ENCODE data around the gene TXNRD1. TPM values are rescaled to one million over a fixed set of nuclear protein-coding genes. Genes with fewer than 3 reads are reported as not detected.

Gene TXNRD1
- total RNA-seq, 2 experiments from 2014 or later, result 87.9 to 89.0 TPM

GRCh38 chr12:104306943-104307654 lies 91.5 kb downstream of the TXNRD1 start:
- peaks cover 47% of the 10 kb centered on the region for H3K36me3 Mint-ChIP-seq (ENCODE audit: low read depth)
- no peaks in the 10 kb centered on the region for H3K9me3 Mint-ChIP-seq
- intact Hi-C loops (cut with micrococcal nuclease), result no loop called here
- CTCF ChIA-PET, result no interaction called here
- H3K4me3 Mint-ChIP-seq, result no peak overlapping the region
- ATAC-seq, result no peak
- POLR2A ChIA-PET, result interaction anchor here (0.7 kb wide), 1 partner anchor 798 kb away, joined by 3 read pairs; no protein-coding TSS in a partner anchor
- no peak for DNase-seq
- no peaks in the 10 kb centered on the region for H3K27me3 Mint-ChIP-seq
- peaks cover 50% of the 10 kb centered on the region for H3K4me1 Mint-ChIP-seq (ENCODE audit: low read depth)
- no peak overlapping the region for H3K27ac Mint-ChIP-seq
- no peak for TF ChIP-seq CTCF (IDR thresholded peaks at IDR 0.05)

- Mint-ChIP-seq H3K36me3 (ENCODE audit: low read depth) (peaks cover 48% of the 10 kb centered on the region), H3K27ac (no peak overlapping the region), H3K4me1 (ENCODE audit: low read depth) (peaks cover 48% of the 10 kb centered on the region), H3K9me3 (no peaks in the 10 kb centered on the region), H3K4me3 (no peak overlapping the region), H3K27me3 (no peaks in the 10 kb centered on the region)
- no peak for DNase-seq
- CTCF ChIA-PET, result no interaction called here
- POLR2A ChIA-PET, result no interaction called here
- intact Hi-C loops (cut with micrococcal nuclease), result no loop called here
- no peak for ATAC-seq
- TF ChIP-seq CTCF (IDR thresholded peaks at IDR 0.05), result no peak
These were observed 92.0 kb downstream of the TXNRD1 start for GRCh38 chr12:104307655-104308000.

GRCh38 chr12:104309446-104309993 lies 93.9 kb downstream of the TXNRD1 start:
- Mint-ChIP-seq H3K9me3 (no peaks in the 10 kb centered on the region), H3K4me1 (ENCODE audit: low read depth) (peaks cover 31% of the 10 kb centered on the region), H3K36me3 (ENCODE audit: low read depth) (peaks cover 49% of the 10 kb centered on the region), H3K27me3 (no peaks in the 10 kb centered on the region), H3K4me3 (no peak overlapping the region), H3K27ac (no peak overlapping the region)
- TF ChIP-seq CTCF (IDR thresholded peaks at IDR 0.05), result no peak
- POLR2A ChIA-PET, result no interaction called here
- ATAC-seq (no peak), DNase-seq (no peak)
- intact Hi-C loops (cut with micrococcal nuclease), result no loop called here
- CTCF ChIA-PET, result no interaction called here

GRCh38 chr12:104310751-104311633 lies 95.4 kb downstream of the TXNRD1 start:
- CTCF ChIA-PET, result interaction anchor here (0.8 kb wide), 1 partner anchor 29 kb away, joined by 3 read pairs; no protein-coding TSS in a partner anchor
- no peak overlapping the region for H3K4me3 Mint-ChIP-seq

More at GRCh38 chr12:104310751-104311633, 95.4 kb downstream of the TXNRD1 start:
- intact Hi-C loops (cut with micrococcal nuclease), result no loop called here
- no peak for DNase-seq
- Mint-ChIP-seq H3K27ac (no peak overlapping the region), H3K4me1 (ENCODE audit: low read depth) (peaks cover 18% of the 10 kb centered on the region), H3K9me3 (no peaks in the 10 kb centered on the region), H3K36me3 (ENCODE audit: low read depth) (peaks cover 49% of the 10 kb centered on the region), H3K27me3 (no peaks in the 10 kb centered on the region)
- TF ChIP-seq CTCF (IDR thresholded peaks at IDR 0.05), result no peak
- POLR2A ChIA-PET, result no interaction called here
- no peak for ATAC-seq

All from activated CD8-positive, alpha-beta T cell treated with anti-CD3 and anti-CD28 coated beads for 36 hours (primary cell).